Activated T-cell treated with anti-CD3 and anti-CD28 coated beads, Interleukin-2, amount 50 U/mL, for 72 hours (primary cell): ENCODE data around the gene TMEM108. TPM values are rescaled to one million over a fixed set of nuclear protein-coding genes. Genes with fewer than 3 reads are reported as not detected.

Experiments used
- ATAC-seq, 2 donors: fragments of 150-1000 bp; cut with Tn5 transposase; replicated peaks in 1 of 2; 2 replicates each; pipeline ENCODE4 v1.10.0; 2021; ENCODE audit warnings: moderate library complexity in 2 of 2, mild to moderate bottlenecking in 1 of 2
- DNase-seq, 2 donors: peaks; one replicate each; pipeline ENCODE4 v3.0.0; 2021 to 2022; ENCODE audit warnings: mixed read lengths in 1 of 2
- H3K27ac Mint-ChIP-seq: one replicate; pipeline ENCODE4 v1.8.0; 2022; ENCODE audit warnings: mild to moderate bottlenecking, moderate library complexity, mixed read lengths
- H3K27me3 Mint-ChIP-seq: one replicate; pipeline ENCODE4 v1.8.0; 2022; ENCODE audit warnings: low read depth, mixed read lengths
- H3K36me3 Mint-ChIP-seq, 2 donors: one replicate each; pipeline ENCODE4 v1.8.0; 2022; ENCODE audit warnings: mixed read lengths in 2 of 2, mild to moderate bottlenecking in 1 of 2; ENCODE audit not compliant: insufficient read depth in 2 of 2
- H3K4me1 Mint-ChIP-seq: one replicate; pipeline ENCODE4 v1.8.0; 2022; ENCODE audit warnings: low read depth, mixed read lengths
- H3K4me3 Mint-ChIP-seq, 2 donors: one replicate each; pipeline ENCODE4 v1.8.0; 2022; ENCODE audit warnings: mild to moderate bottlenecking in 2 of 2, mixed read lengths in 2 of 2, moderate library complexity in 2 of 2
- H3K9me3 Mint-ChIP-seq, 2 donors: one replicate each; pipeline ENCODE4 v1.8.0; 2022; ENCODE audit warnings: mixed read lengths in 2 of 2
- total RNA-seq, 2 donors: library from RNA; stranded (reverse); gene quantifications; one replicate each; pipeline ENCODE4 v1.2.3, GENCODE V29; 2022

The TMEM108 gene
- total RNA-seq, 2 donors from 2014 or later: 0.12 TPM; not detected in 1

- no peak for ATAC-seq
- H3K27me3 Mint-ChIP-seq: peaks cover 53% of the 10 kb centered on the region
- H3K27ac Mint-ChIP-seq: no peak overlapping the region
- peaks cover 7% of the 10 kb centered on the region for H3K4me1 Mint-ChIP-seq
- DNase-seq: no peak
- H3K4me3 Mint-ChIP-seq: peak overlapping the region; percentile 28 to 75
- H3K9me3 Mint-ChIP-seq: no peaks in the 10 kb centered on the region
- peaks cover 0 to 2% of the 10 kb centered on the region in 2 donors for H3K36me3 Mint-ChIP-seq
Observed at GRCh38 chr3:133037436-133037835, 755 bp upstream of the TMEM108 start.

- peaks cover 7% of the 10 kb centered on the region for H3K4me1 Mint-ChIP-seq
- DNase-seq (peak in 1 of 2 donors; percentile 3), ATAC-seq (peak; percentile 17 to 27)
- no peak overlapping the region for H3K27ac Mint-ChIP-seq
- H3K9me3 Mint-ChIP-seq: no peaks in the 10 kb centered on the region
- peak overlapping the region; percentile 65 to 75 for H3K4me3 Mint-ChIP-seq
- peaks cover 0 to 2% of the 10 kb centered on the region in 2 donors for H3K36me3 Mint-ChIP-seq
- H3K27me3 Mint-ChIP-seq: peaks cover 53% of the 10 kb centered on the region
Observed at GRCh38 chr3:133038731-133039375, 662 bp downstream of the TMEM108 start.

GRCh38 chr3:133040696-133041523, 2.7 kb downstream of the TMEM108 start:
- ATAC-seq: peak in 1 of 2 donors; percentile 40
- Mint-ChIP-seq H3K27ac (no peak overlapping the region), H3K9me3 (no peaks in the 10 kb centered on the region), H3K4me1 (peaks cover 7% of the 10 kb centered on the region), H3K4me3 (no peak overlapping the region), H3K36me3 (peaks cover 0 to 2% of the 10 kb centered on the region in 2 donors), H3K27me3 (peaks cover 45% of the 10 kb centered on the region)
- peak; percentile 18 to 33 for DNase-seq

GRCh38 chr3:133041524-133041829, 3.3 kb downstream of the TMEM108 start:
- Mint-ChIP-seq H3K27me3 (peaks cover 44% of the 10 kb centered on the region), H3K4me1 (peaks cover 7% of the 10 kb centered on the region), H3K36me3 (peaks cover 0 to 2% of the 10 kb centered on the region in 2 donors), H3K4me3 (no peak overlapping the region), H3K27ac (no peak overlapping the region), H3K9me3 (no peaks in the 10 kb centered on the region)
- ATAC-seq: no peak
- no peak for DNase-seq

- no peak for DNase-seq
- Mint-ChIP-seq H3K4me3 (no peak overlapping the region), H3K9me3 (no peaks in the 10 kb centered on the region), H3K36me3 (no peaks in the 10 kb centered on the region), H3K4me1 (peaks cover 7% of the 10 kb centered on the region), H3K27ac (no peak overlapping the region), H3K27me3 (peaks cover 32% of the 10 kb centered on the region)
- no peak for ATAC-seq
Observed at GRCh38 chr3:133042778-133043177, 4.6 kb downstream of the TMEM108 start.

GRCh38 chr3:133047980-133048379, 9.8 kb downstream of the TMEM108 start:
- Mint-ChIP-seq H3K4me1 (no peaks in the 10 kb centered on the region), H3K4me3 (no peak overlapping the region), H3K9me3 (no peaks in the 10 kb centered on the region), H3K27ac (no peak overlapping the region), H3K27me3 (peaks cover 6% of the 10 kb centered on the region), H3K36me3 (no peaks in the 10 kb centered on the region)
- DNase-seq (no peak), ATAC-seq (no peak)

- Mint-ChIP-seq H3K27me3 (peaks cover 7% of the 10 kb centered on the region), H3K4me1 (no peaks in the 10 kb centered on the region), H3K4me3 (no peak overlapping the region), H3K27ac (no peak overlapping the region), H3K36me3 (no peaks in the 10 kb centered on the region), H3K9me3 (no peaks in the 10 kb centered on the region)
- DNase-seq (no peak), ATAC-seq (no peak)
Observed at GRCh38 chr3:133049491-133049890, 11.3 kb downstream of the TMEM108 start.

GRCh38 chr3:133050891-133051290, 12.7 kb downstream of the TMEM108 start:
- no peak for ATAC-seq
- Mint-ChIP-seq H3K4me1 (no peaks in the 10 kb centered on the region), H3K27me3 (peaks cover 7% of the 10 kb centered on the region), H3K4me3 (no peak overlapping the region), H3K27ac (no peak overlapping the region), H3K36me3 (no peaks in the 10 kb centered on the region), H3K9me3 (no peaks in the 10 kb centered on the region)
- DNase-seq: no peak

GRCh38 chr3:133053532-133053931, 15.3 kb downstream of the TMEM108 start:
- Mint-ChIP-seq H3K27me3 (peaks cover 7% of the 10 kb centered on the region), H3K27ac (no peak overlapping the region), H3K4me1 (no peaks in the 10 kb centered on the region), H3K9me3 (no peaks in the 10 kb centered on the region), H3K36me3 (no peaks in the 10 kb centered on the region), H3K4me3 (no peak overlapping the region)
- DNase-seq: no peak
- ATAC-seq: no peak

- Mint-ChIP-seq H3K36me3 (no peaks in the 10 kb centered on the region), H3K9me3 (no peaks in the 10 kb centered on the region), H3K4me1 (no peaks in the 10 kb centered on the region), H3K27me3 (peaks cover 7% of the 10 kb centered on the region), H3K27ac (no peak overlapping the region), H3K4me3 (no peak overlapping the region)
- DNase-seq (no peak), ATAC-seq (no peak)
Observed at GRCh38 chr3:133054586-133054985, 16.4 kb downstream of the TMEM108 start.

GRCh38 chr3:133055339-133055738, 17.1 kb downstream of the TMEM108 start:
- Mint-ChIP-seq H3K4me1 (no peaks in the 10 kb centered on the region), H3K36me3 (no peaks in the 10 kb centered on the region), H3K27me3 (peaks cover 7% of the 10 kb centered on the region), H3K27ac (no peak overlapping the region), H3K9me3 (no peaks in the 10 kb centered on the region), H3K4me3 (no peak overlapping the region)
- ATAC-seq (no peak), DNase-seq (no peak)

- Mint-ChIP-seq H3K9me3 (no peaks in the 10 kb centered on the region), H3K27ac (no peak overlapping the region), H3K4me3 (no peak overlapping the region), H3K36me3 (no peaks in the 10 kb centered on the region), H3K4me1 (no peaks in the 10 kb centered on the region), H3K27me3 (peaks cover 8% of the 10 kb centered on the region)
- no peak for ATAC-seq
- no peak for DNase-seq
Observed at GRCh38 chr3:133058243-133058642, 20.1 kb downstream of the TMEM108 start.

- no peaks in the 10 kb centered on the region for H3K9me3 Mint-ChIP-seq
- no peak for DNase-seq
- H3K27ac Mint-ChIP-seq: no peak overlapping the region
Observed at GRCh38 chr3:133058831-133059230, 20.6 kb downstream of the TMEM108 start.

More at GRCh38 chr3:133058831-133059230, 20.6 kb downstream of the TMEM108 start:
- Mint-ChIP-seq H3K36me3 (no peaks in the 10 kb centered on the region), H3K4me3 (no peak overlapping the region), H3K27me3 (peaks cover 14% of the 10 kb centered on the region), H3K4me1 (no peaks in the 10 kb centered on the region)
- ATAC-seq: no peak
